HG03469 (cell line): ENCODE results near the gene RPS3A.
"Not testable (repeated sequence)": the region's sequence is repeated elsewhere in the genome, so short reads cannot be mapped to it uniquely, and the experiment has no call there.

Experiments used
- ATAC-seq: cut with Tn5 transposase; IDR thresholded peaks from one replicate; pipeline ENCODE4 v1.9.1; 2021; ENCODE audit warnings: mild to moderate bottlenecking, moderate library complexity, moderate number of reproducible peaks; ENCODE audit not compliant: unreplicated experiment

Gene RPS3A

GRCh38 chr4:151099229-151099975, at the start of gene RPS3A:
RPS3A (plus strand) TSS chr4:151099628; CDS start chr4:151099653, 25 bp downstream.
- peak; percentile 88 for ATAC-seq

DNA sequence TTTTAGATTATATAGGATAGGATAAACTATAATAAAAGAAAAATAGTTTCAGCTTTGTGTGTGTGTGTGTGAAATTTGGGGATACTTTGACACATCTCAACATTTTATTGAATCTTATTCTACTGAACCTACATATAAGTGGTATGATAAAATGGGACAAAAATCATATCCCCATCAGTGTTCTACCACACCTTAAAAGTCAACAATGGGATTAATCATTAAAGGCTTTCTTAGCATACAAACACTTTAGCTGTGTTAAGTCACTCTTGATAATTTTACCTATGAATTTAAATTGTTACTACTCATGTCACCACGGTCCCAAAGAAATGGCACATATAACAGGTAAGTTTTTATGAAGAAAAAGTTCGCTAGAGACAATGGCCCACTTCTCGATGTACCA, 46.6 kb upstream of the RPS3A start:
- no peak for ATAC-seq

- ATAC-seq = no peak
Measured at GRCh38 chr4:151055539-151055938, 43.9 kb upstream of the RPS3A start.

GRCh38 chr4:151063143-151063542, 36.3 kb upstream of the RPS3A start:
- not testable (repeated sequence) for ATAC-seq

- no peak for ATAC-seq
Measured at GRCh38 chr4:151067316-151067970, 32.0 kb upstream of the RPS3A start.

GRCh38 chr4:151074416-151074916, 25.0 kb upstream of the RPS3A start:
- no peak for ATAC-seq

GRCh38 chr4:151077978-151078377, 21.4 kb upstream of the RPS3A start:
- not testable (repeated sequence) for ATAC-seq

GRCh38 chr4:151087467-151087866, 12.0 kb upstream of the RPS3A start:
- ATAC-seq = no peak

DNA sequence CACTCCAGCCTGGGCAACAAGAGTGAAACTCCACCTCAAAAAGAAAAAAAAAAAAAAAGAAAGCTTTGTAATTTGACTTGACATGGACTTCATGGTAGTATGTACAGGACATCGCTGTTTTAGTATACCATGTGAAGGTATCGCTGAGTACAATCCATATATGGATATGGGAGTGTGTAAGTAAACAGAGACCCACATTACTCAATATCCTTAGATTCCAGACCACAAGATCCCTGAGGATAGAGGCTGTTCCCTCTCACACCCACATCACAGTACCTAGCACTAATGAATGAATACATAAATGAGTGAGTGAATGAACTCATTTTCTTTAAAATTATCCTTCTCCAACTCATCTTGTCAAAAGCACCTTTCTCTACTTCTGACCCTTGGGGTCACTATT, 8.4 kb upstream of the RPS3A start:
- ATAC-seq = no peak

DNA sequence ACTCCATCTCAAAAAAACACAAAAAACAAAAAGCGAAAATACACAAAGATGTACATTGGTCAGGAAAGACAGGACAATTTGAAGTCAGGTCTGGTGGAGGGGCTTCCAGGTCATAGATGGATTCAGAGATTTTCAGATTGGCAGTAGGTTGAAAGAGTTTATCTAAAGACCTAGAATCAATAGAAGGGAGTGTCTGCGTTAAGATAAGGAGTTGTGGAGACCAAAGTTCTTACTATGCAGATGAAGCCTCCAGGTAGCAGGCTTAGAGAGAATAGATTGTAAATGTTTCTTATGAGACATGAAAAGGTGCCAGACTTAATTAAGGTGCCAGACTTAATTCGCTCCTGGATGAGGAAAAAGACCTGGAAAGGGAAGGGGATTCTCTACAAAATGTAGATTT, 6.9 kb upstream of the RPS3A start:
- no peak for ATAC-seq

- ATAC-seq = no peak
Measured at GRCh38 chr4:151093203-151093602, 6.2 kb upstream of the RPS3A start.

GRCh38 chr4:151094290-151094751, 5.1 kb upstream of the RPS3A start:
- no peak for ATAC-seq

- no peak for ATAC-seq
Measured at GRCh38 chr4:151095142-151095541, 4.3 kb upstream of the RPS3A start.

DNA sequence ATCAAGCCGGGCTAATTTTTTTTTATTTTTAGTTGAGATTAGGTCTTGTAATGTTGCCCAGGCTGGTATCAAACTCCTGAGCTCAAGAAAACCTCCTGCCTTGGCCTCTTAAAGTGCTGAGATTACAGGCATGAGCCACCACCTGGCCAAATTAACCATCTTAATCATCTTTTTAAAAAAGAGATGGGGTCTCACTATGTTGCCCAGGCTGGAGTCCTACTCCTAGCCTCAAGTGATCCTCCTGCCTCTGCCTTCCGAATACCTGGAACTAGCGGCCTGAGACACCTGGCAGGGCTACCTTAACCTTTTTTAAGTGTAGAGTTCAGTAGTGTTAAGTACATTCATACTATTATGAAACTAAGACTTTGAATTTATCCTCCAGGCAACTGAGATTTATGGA, 1.7 kb upstream of the RPS3A start:
- ATAC-seq = no peak

GRCh38 chr4:151098979-151099228, 524 bp upstream of the RPS3A start:
- ATAC-seq = no peak

GRCh38 chr4:151099976-151100417, 569 bp downstream of the RPS3A start:
- ATAC-seq = no peak

DNA sequence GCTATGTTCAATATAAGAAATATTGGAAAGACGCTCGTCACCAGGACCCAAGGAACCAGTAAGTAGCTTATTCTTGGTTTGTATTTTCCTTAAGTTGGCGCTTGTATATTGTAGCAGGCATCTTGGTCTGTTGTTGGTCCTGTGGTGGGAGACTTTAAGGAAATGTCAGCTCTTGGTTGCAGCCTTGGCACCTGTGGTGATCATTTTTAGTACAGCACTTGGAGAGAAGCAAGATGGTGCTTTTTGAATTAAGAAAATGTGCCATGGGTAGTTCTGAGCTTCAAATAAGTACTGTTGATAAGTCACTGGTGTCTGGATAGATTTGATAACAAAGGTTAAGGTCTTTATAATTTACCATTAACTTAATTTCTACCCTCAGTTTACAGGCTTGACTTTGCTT, 1.1 kb downstream of the RPS3A start:
- no peak for ATAC-seq

DNA sequence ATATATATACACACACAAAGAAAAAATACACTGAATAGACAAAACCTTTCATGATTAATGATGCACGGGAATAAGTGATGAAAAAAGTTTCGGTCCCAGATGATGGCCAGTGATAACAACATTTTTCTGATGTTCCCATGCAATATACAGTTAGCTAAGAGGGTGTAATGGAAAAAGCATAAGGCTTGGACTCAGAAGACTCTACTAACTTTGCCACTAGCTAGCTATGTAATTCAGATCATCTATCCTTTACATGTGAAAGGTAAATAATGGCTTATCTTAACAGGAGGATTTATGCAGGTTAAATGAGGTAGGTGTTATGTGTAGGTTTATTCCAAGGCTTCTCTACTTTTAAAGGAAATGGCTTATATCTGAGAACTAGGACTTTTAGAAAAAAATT, 4.3 kb downstream of the RPS3A start:
- no peak for ATAC-seq

DNA sequence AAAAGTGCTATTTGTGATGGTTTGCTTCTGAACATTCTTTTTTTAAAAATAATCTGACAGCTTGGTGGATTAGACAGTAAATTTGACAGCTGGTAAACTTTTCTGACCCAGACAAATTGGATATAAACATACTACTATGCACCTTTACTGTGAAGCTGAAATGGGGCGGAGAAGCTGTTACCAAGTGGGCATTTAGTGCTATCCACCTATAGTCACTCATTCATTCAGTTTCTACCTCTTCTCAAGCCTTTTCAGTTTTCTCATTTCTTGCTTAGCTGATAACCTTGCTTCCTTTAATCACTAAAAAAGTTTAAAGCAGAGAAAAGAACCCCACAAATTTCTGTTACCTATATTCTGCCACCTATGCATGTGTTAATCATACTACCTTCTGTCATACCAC, 5.2 kb downstream of the RPS3A start:
- no peak for ATAC-seq

GRCh38 chr4:151105454-151106032, 6.1 kb downstream of the RPS3A start:
- ATAC-seq = no peak

DNA sequence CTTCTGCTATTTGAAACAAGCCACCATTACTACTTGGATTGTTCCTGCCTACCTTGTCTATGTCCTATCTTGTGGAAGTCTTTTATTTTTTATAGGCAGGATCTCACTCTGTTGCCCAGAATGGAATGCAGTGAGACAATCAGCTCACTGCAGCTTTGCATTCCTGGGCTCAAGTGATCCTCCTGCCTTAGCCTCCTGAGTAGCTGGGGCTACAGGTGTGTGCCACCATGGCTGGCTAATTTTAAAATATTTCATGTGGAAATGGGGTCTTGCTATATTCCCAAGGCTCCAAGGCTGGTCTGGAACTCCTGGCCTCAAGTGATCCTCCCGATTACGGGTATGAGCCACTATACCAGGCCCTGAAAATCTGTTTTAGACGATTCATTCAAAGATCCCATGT, 7.6 kb downstream of the RPS3A start:
- ATAC-seq = no peak

DNA sequence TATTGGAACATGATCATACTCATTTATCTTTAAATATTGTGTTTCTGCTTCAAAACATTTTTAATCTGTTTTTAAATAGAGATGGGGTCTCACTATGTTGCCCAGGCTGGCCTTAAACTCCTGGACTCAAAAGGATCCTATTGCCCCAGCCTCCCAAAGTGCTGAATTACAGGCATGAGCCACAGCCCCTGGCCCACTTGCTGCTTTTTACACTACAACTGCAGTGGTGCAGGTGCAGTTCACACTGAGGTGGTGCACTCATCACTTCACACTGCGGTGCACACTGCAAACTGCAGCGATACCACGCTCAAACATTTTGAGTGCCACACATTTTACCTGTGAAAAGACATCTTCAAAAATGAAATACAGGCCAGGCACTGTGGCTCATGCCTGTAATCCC, 10.8 kb downstream of the RPS3A start:
- no peak for ATAC-seq
